NB4 (cell line): Measurements from ENCODE around the gene PSMB11.

Experiments used
- CTCF ChIP-seq: IDR thresholded peaks from one replicate; pipeline ENCODE4 v1.5.1; 2012; ENCODE audit warnings: low read depth, low read length
- MYC ChIP-seq: IDR thresholded peaks from 2 replicates; pipeline ENCODE4 v1.6.1; 2011; ENCODE audit warnings: low read depth, low read length
- POLR2A ChIP-seq: IDR thresholded peaks from 2 replicates; pipeline ENCODE4 v1.6.1; 2011; ENCODE audit warnings: mild to moderate bottlenecking; ENCODE audit not compliant: insufficient read length; ENCODE audit errors: extremely low read depth

DNA sequence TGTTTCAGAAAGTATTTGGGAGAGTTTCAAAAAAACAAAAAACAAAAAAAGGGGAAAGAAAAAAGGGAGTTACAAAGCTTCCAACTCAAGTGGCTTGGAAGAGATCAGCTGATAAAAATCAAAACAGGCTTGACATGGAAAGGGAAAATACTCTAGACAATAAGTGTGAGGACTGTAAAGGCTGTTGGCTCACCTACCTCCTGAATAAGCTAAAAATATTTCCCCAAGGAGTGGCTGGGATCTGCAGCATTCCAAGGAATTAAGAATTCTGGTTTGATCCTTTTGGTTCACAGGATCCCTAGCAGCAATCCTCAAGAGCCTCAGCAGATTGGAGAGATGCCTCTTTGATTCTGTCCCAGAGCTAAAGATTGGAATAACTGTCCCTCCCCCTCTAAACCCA lies 48.5 kb upstream of the PSMB11 start:
- no peak for TF ChIP-seq CTCF
- no peak for TF ChIP-seq POLR2A
- no peak for TF ChIP-seq MYC
